Neural progenitor cell (in vitro differentiated cells): ENCODE measurements around the gene GCN1. TPM values are rescaled to one million over a fixed set of nuclear protein-coding genes. Genes with fewer than 3 reads are reported as not detected.
"Not testable (repeated sequence)": the region's sequence is repeated elsewhere in the genome, so short reads cannot be mapped to it uniquely, and the experiment has no call there.

Experiments
- DNase-seq: peaks from one replicate; pipeline ENCODE4 v3.0.0-alpha.2; 2016; ENCODE audit warnings: low spot score
- H2AFZ ChIP-seq: fragments of 200-600 bp; sonication (generic); replicated peaks from 2 replicates; pipeline ENCODE4 v1.6.1; 2016; ENCODE audit warnings: antibody characterized with exemption
- H3F3A ChIP-seq: fragments of 200-600 bp; sonication (generic); 2 replicates; pipeline ENCODE4 v1.6.1; 2016; ENCODE audit warnings: antibody characterized with exemption, low read depth
- H3K27ac ChIP-seq: fragments of 200-600 bp; sonication (generic); 2 replicates; pipeline ENCODE4 v1.5.1; 2016; ENCODE audit warnings: mild to moderate bottlenecking
- H3K27me3 ChIP-seq: fragments of 200-600 bp; sonication (generic); 2 replicates; pipeline ENCODE4 v1.6.1; 2016; ENCODE audit warnings: mild to moderate bottlenecking, moderate library complexity
- H3K36me3 ChIP-seq: fragments of 200-600 bp; sonication (generic); 2 replicates; pipeline ENCODE4 v1.5.1; 2016
- H3K4me1 ChIP-seq: fragments of 200-600 bp; sonication (generic); 2 replicates; pipeline ENCODE4 v1.6.1; 2016; ENCODE audit warnings: mixed run types
- H3K4me2 ChIP-seq: fragments of 200-600 bp; sonication (generic); 2 replicates; pipeline ENCODE4 v1.6.1; 2016
- H3K4me3 ChIP-seq: fragments of 200-600 bp; sonication (generic); 2 replicates; pipeline ENCODE4 v1.5.1; 2016
- H3K79me2 ChIP-seq: fragments of 200-600 bp; sonication (generic); 2 replicates; pipeline ENCODE4 v1.6.1; 2016; ENCODE audit warnings: low read depth
- H3K9ac ChIP-seq: fragments of 200-600 bp; sonication (generic); 2 replicates; pipeline ENCODE4 v1.6.1; 2016
- H3K9me3 ChIP-seq: fragments of 200-600 bp; sonication (generic); 2 replicates; pipeline ENCODE4 v1.5.1; 2016; ENCODE audit warnings: low read depth
- H4K20me1 ChIP-seq: fragments of 200-600 bp; sonication (generic); 2 replicates; pipeline ENCODE4 v1.6.1; 2016; ENCODE audit warnings: low read depth
- H3K27ac Mint-ChIP-seq: 3 replicates; pipeline ENCODE4 v1.8.0; 2021; ENCODE audit warnings: mixed read lengths
- H3K27me3 Mint-ChIP-seq: 2 replicates; pipeline ENCODE4 v1.8.0; 2022; ENCODE audit warnings: low read depth, mild to moderate bottlenecking, inconsistent platforms, moderate library complexity, mixed read lengths; ENCODE audit not compliant: insufficient read depth
- H3K36me3 Mint-ChIP-seq: 3 replicates; pipeline ENCODE4 v1.8.0; 2021; ENCODE audit warnings: mixed read lengths
- H3K4me1 Mint-ChIP-seq: 3 replicates; pipeline ENCODE4 v1.8.0; 2021; ENCODE audit warnings: mixed read lengths
- H3K4me3 Mint-ChIP-seq: 3 replicates; pipeline ENCODE4 v1.8.0; 2021; ENCODE audit warnings: mild to moderate bottlenecking, moderate library complexity, mixed read lengths
- H3K9me3 Mint-ChIP-seq: 3 replicates; pipeline ENCODE4 v1.8.0; 2020; ENCODE audit warnings: mixed read lengths
- CTCF ChIP-seq: fragments of 200-600 bp; sonication (generic); IDR thresholded peaks from 2 replicates; pipeline ENCODE4 v1.5.1; 2017; ENCODE audit warnings: antibody characterized with exemption, mild to moderate bottlenecking
- EZH2 ChIP-seq: fragments of 200-600 bp; sonication (generic); IDR thresholded peaks from 2 replicates; pipeline ENCODE4 v1.6.1; 2017; ENCODE audit warnings: antibody characterized with exemption, mild to moderate bottlenecking, moderate library complexity
- EZH2phosphoT487 ChIP-seq: fragments of 200-600 bp; sonication (generic); IDR thresholded peaks from 2 replicates; pipeline ENCODE4 v1.6.1; 2017; ENCODE audit warnings: antibody characterized with exemption
- total RNA-seq: library from RNA; depleted of rRNA; stranded (reverse); fragments of >200 nt; gene quantifications from 2 replicates; pipeline ENCODE4 v1.2.3, GENCODE V29; 2015; ENCODE audit warnings: low replicate concordance

GCN1 gene
- total RNA-seq, 1 donor from 2014 or later = 60.9 TPM

GRCh38 chr12:120237360-120238171, 43.1 kb upstream of the GCN1 start:
- Histone ChIP-seq H3F3A (peaks cover 20% of the 10 kb centered on the region), H3K27ac (no peak overlapping the region), H3K4me3 (no peak overlapping the region), H4K20me1 (peaks cover 79% of the 10 kb centered on the region), H3K79me2 (peaks cover 26% of the 10 kb centered on the region), H3K9ac (no peak overlapping the region), H3K9me3 (no peaks in the 10 kb centered on the region), H3K36me3 (no peaks in the 10 kb centered on the region), H3K27me3 (no peaks in the 10 kb centered on the region), H3K4me2 (no peak overlapping the region), H2AFZ (no peak overlapping the region), H3K4me1 (peaks cover 16% of the 10 kb centered on the region)
- Mint-ChIP-seq H3K36me3 (no peaks in the 10 kb centered on the region), H3K9me3 (no peaks in the 10 kb centered on the region), H3K4me3 (no peak overlapping the region), H3K27me3 (no peaks in the 10 kb centered on the region), H3K4me1 (peaks cover 59% of the 10 kb centered on the region), H3K27ac (peak overlapping the region; percentile 42)
- DNase-seq = no peak
- TF ChIP-seq CTCF (no peak), EZH2phosphoT487 (no peak), EZH2 (no peak)

GRCh38 chr12:120236809-120237208, 42.3 kb upstream of the GCN1 start:
- H3K9me3 ChIP-seq, H2AFZ ChIP-seq, H3K4me2 ChIP-seq, H3K9ac ChIP-seq, H3K27ac ChIP-seq, H3K27me3 ChIP-seq, H3K4me3 Mint-ChIP-seq, DNase-seq, H3K36me3 Mint-ChIP-seq, H3K27ac Mint-ChIP-seq, H3K4me3 ChIP-seq, H3K36me3 ChIP-seq, H3K9me3 Mint-ChIP-seq, H3K27me3 Mint-ChIP-seq: not testable (repeated sequence)
- peaks cover 22% of the 10 kb centered on the region for H3K4me1 ChIP-seq
- H3F3A ChIP-seq = peaks cover 18% of the 10 kb centered on the region
- H3K4me1 Mint-ChIP-seq = peaks cover 60% of the 10 kb centered on the region
- peaks cover 79% of the 10 kb centered on the region for H4K20me1 ChIP-seq
- H3K79me2 ChIP-seq = peaks cover 26% of the 10 kb centered on the region

- Histone ChIP-seq H4K20me1 (peaks cover 79% of the 10 kb centered on the region), H3K4me1 (peaks cover 33% of the 10 kb centered on the region), H3K27ac (no peak overlapping the region), H3F3A (peaks cover 27% of the 10 kb centered on the region), H3K79me2 (peaks cover 22% of the 10 kb centered on the region), H3K36me3 (no peaks in the 10 kb centered on the region), H3K27me3 (no peaks in the 10 kb centered on the region), H3K9ac (no peak overlapping the region), H3K9me3 (no peaks in the 10 kb centered on the region), H2AFZ (no peak overlapping the region), H3K4me2 (peak overlapping the region; percentile 2), H3K4me3 (no peak overlapping the region)
- no peaks in the 10 kb centered on the region for H3K36me3 Mint-ChIP-seq
- peak overlapping the region; percentile 96 for H3K27ac Mint-ChIP-seq
- TF ChIP-seq EZH2 (no peak), CTCF (peak; percentile 58)
- peaks cover 2% of the 10 kb centered on the region for H3K27me3 Mint-ChIP-seq
- H3K4me1 Mint-ChIP-seq = peaks cover 63% of the 10 kb centered on the region
- H3K9me3 Mint-ChIP-seq = no peaks in the 10 kb centered on the region
- DNase-seq = peak; percentile 55
- peak overlapping the region; percentile 65 for H3K4me3 Mint-ChIP-seq
Observed at GRCh38 chr12:120235369-120236323, 41.1 kb upstream of the GCN1 start.
